OCI-LY1 (cell line): ENCODE data around the gene SLC1A2.

Source experiments
- H2AFZ ChIP-seq: fragments of 200-600 bp; sonication (generic), shearing (Covaris generic); 2 replicates; pipeline ENCODE4 v1.6.0; 2014; ENCODE audit warnings: antibody characterized with exemption, mild to moderate bottlenecking, low read length
- H3F3A ChIP-seq: fragments of 200-600 bp; sonication (generic), shearing (Covaris generic); 2 replicates; pipeline ENCODE4 v1.6.0; 2014; ENCODE audit warnings: mild to moderate bottlenecking, antibody characterized with exemption, low read length, moderate library complexity; ENCODE audit not compliant: insufficient read depth
- H3K27ac ChIP-seq: fragments of 200-600 bp; sonication (generic); 2 replicates; pipeline ENCODE4 v1.5.1; 2014; ENCODE audit warnings: low read length, mixed run types, mild to moderate bottlenecking, low read depth; ENCODE audit not compliant: poor library complexity, severe bottlenecking
- H3K27me3 ChIP-seq: fragments of 200-600 bp; sonication (generic); 2 replicates; pipeline ENCODE4 v1.6.0; 2014; ENCODE audit warnings: antibody characterized with exemption, mild to moderate bottlenecking, low read length, moderate library complexity; ENCODE audit not compliant: insufficient read depth
- H3K36me3 ChIP-seq: fragments of 200-600 bp; sonication (generic); 2 replicates; pipeline ENCODE4 v1.6.1; 2014; ENCODE audit warnings: mild to moderate bottlenecking, antibody characterized with exemption, low read length, moderate library complexity, mixed read lengths; ENCODE audit not compliant: insufficient read depth
- H3K4me1 ChIP-seq: fragments of 200-600 bp; sonication (generic); 2 replicates; pipeline ENCODE4 v1.5.1; 2014; ENCODE audit warnings: mild to moderate bottlenecking, low read length, moderate library complexity; ENCODE audit not compliant: insufficient read depth, severe bottlenecking
- H3K4me2 ChIP-seq: fragments of 200-600 bp; sonication (generic), shearing (Covaris generic); 2 replicates; pipeline ENCODE4 v1.6.1; 2014; ENCODE audit warnings: low read length
- H3K4me3 ChIP-seq: fragments of 200-600 bp; sonication (generic); 2 replicates; pipeline ENCODE4 v1.5.1; 2014; ENCODE audit warnings: low read length, low read depth, mild to moderate bottlenecking, mixed read lengths; ENCODE audit not compliant: poor library complexity, severe bottlenecking
- H3K79me2 ChIP-seq: fragments of 200-600 bp; shearing (Covaris generic); 2 replicates; pipeline ENCODE4 v1.6.1; 2016; ENCODE audit warnings: mixed run types, low read length, mixed read lengths; ENCODE audit not compliant: insufficient read depth
- H3K9ac ChIP-seq: fragments of 200-600 bp; sonication (generic), shearing (Covaris generic); 2 replicates; pipeline ENCODE4 v1.6.1; 2014; ENCODE audit warnings: mild to moderate bottlenecking, low read length, mixed read lengths
- H3K9me2 ChIP-seq: fragments of 200-600 bp; sonication (generic), shearing (Covaris generic); 2 replicates; pipeline ENCODE4 v1.6.1; 2014; ENCODE audit warnings: low read depth, mild to moderate bottlenecking, low read length, mixed read lengths
- H3K9me3 ChIP-seq: fragments of 200-600 bp; shearing (Covaris generic); 2 replicates; pipeline ENCODE4 v1.6.1; 2014; ENCODE audit warnings: low read length, mixed read lengths
- H4K20me1 ChIP-seq: fragments of 200-600 bp; sonication (generic), shearing (Covaris generic); 2 replicates; pipeline ENCODE4 v1.6.0; 2016; ENCODE audit warnings: mild to moderate bottlenecking, low read length; ENCODE audit not compliant: insufficient read depth
- CTCF ChIP-seq: fragments of 200-600 bp; sonication (generic), shearing (Covaris generic); IDR thresholded peaks from 2 replicates; pipeline ENCODE4 v1.5.1; 2017; ENCODE audit warnings: mild to moderate bottlenecking, antibody characterized with exemption, low read length, moderate library complexity, mixed read lengths
- EZH2 ChIP-seq: fragments of 200-600 bp; sonication (generic), shearing (Covaris generic); IDR thresholded peaks from 2 replicates; pipeline ENCODE4 v1.8.0; 2017; ENCODE audit warnings: borderline replicate concordance, mixed run types, mild to moderate bottlenecking, antibody characterized with exemption, low read length, moderate library complexity, mixed read lengths

SLC1A2 gene

GRCh38 chr11:35458846-35459245 lies 39.5 kb upstream of the SLC1A2 start:
- H3K4me2 ChIP-seq, result no peak overlapping the region
- H2AFZ ChIP-seq, result no peak overlapping the region
- H3K4me1 ChIP-seq, result no peaks in the 10 kb centered on the region
- no peak overlapping the region for H3K27ac ChIP-seq
- H4K20me1 ChIP-seq, result no peaks in the 10 kb centered on the region
- H3K9me3 ChIP-seq, result no peaks in the 10 kb centered on the region
- H3K79me2 ChIP-seq, result no peaks in the 10 kb centered on the region
- H3K36me3 ChIP-seq, result no peaks in the 10 kb centered on the region
- no peak overlapping the region for H3K9ac ChIP-seq
- TF ChIP-seq EZH2 (no peak), CTCF (no peak)
- H3K27me3 ChIP-seq, result no peaks in the 10 kb centered on the region
- no peaks in the 10 kb centered on the region for H3F3A ChIP-seq
- H3K4me3 ChIP-seq, result no peak overlapping the region
- H3K9me2 ChIP-seq, result no peaks in the 10 kb centered on the region

GRCh38 chr11:35454362-35454761 lies 35.0 kb upstream of the SLC1A2 start:
- no peaks in the 10 kb centered on the region for H3K9me3 ChIP-seq
- H3K27ac ChIP-seq, result no peak overlapping the region
- no peak overlapping the region for H3K4me3 ChIP-seq
- H2AFZ ChIP-seq, result no peak overlapping the region
- no peak overlapping the region for H3K4me2 ChIP-seq
- no peaks in the 10 kb centered on the region for H3K27me3 ChIP-seq
- H3K4me1 ChIP-seq, result no peaks in the 10 kb centered on the region
- no peaks in the 10 kb centered on the region for H3F3A ChIP-seq
- H4K20me1 ChIP-seq, result no peaks in the 10 kb centered on the region
- TF ChIP-seq CTCF, result no peak
- TF ChIP-seq EZH2, result no peak
- no peak overlapping the region for H3K9ac ChIP-seq
- H3K9me2 ChIP-seq, result no peaks in the 10 kb centered on the region
- no peaks in the 10 kb centered on the region for H3K36me3 ChIP-seq
- H3K79me2 ChIP-seq, result no peaks in the 10 kb centered on the region

GRCh38 chr11:35436581-35437250 lies 17.4 kb upstream of the SLC1A2 start:
- Histone ChIP-seq H3K9me2 (no peaks in the 10 kb centered on the region), H3K27me3 (no peaks in the 10 kb centered on the region), H3K27ac (no peak overlapping the region), H3K4me2 (no peak overlapping the region), H3K4me3 (no peak overlapping the region), H3F3A (no peaks in the 10 kb centered on the region), H3K9me3 (no peaks in the 10 kb centered on the region), H4K20me1 (no peaks in the 10 kb centered on the region), H3K4me1 (no peaks in the 10 kb centered on the region), H3K9ac (no peak overlapping the region), H3K36me3 (no peaks in the 10 kb centered on the region), H2AFZ (no peak overlapping the region), H3K79me2 (no peaks in the 10 kb centered on the region)
- TF ChIP-seq EZH2 (no peak), CTCF (no peak)
